NCI-H2029 treated with DMSO at 0.1 percent for 48 hours (cell line): ENCODE results near the gene FGF14.

Experiments
- DNase-seq: peaks from one replicate; lab custom pipeline; 2025; lab: John Stamatoyannopoulos, UW

The FGF14 gene

DNA sequence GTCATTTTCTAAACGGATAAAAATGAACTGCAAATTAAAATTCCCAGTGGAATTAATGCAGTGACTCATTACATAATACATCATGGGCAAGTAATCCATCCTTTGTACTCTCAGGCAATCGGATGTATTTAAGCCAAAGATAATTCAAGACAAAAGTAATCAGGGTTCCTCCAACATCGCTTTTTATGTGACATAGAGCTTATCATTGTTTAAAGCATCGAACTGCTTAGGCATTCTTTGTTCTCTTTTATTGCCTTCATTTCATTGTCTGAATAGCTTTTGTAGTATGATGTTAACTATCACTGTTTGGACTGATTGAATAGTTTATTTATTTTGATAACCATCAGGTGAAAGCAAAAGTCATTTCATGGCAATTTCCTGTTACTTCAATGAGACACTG lies 740.0 kb downstream of the FGF14 start:
- DNase-seq, result no peak
